OCI-LY1 (cell line): ENCODE measurements around the gene CEP128.

Source experiments
- H2AFZ ChIP-seq: fragments of 200-600 bp; sonication (generic), shearing (Covaris generic); 2 replicates; pipeline ENCODE4 v1.6.0; 2014; ENCODE audit warnings: antibody characterized with exemption, mild to moderate bottlenecking, low read length
- H3F3A ChIP-seq: fragments of 200-600 bp; sonication (generic), shearing (Covaris generic); 2 replicates; pipeline ENCODE4 v1.6.0; 2014; ENCODE audit warnings: mild to moderate bottlenecking, antibody characterized with exemption, low read length, moderate library complexity; ENCODE audit not compliant: insufficient read depth
- H3K27ac ChIP-seq: fragments of 200-600 bp; sonication (generic); 2 replicates; pipeline ENCODE4 v1.5.1; 2014; ENCODE audit warnings: low read length, mixed run types, mild to moderate bottlenecking, low read depth; ENCODE audit not compliant: poor library complexity, severe bottlenecking
- H3K27me3 ChIP-seq: fragments of 200-600 bp; sonication (generic); 2 replicates; pipeline ENCODE4 v1.6.0; 2014; ENCODE audit warnings: antibody characterized with exemption, mild to moderate bottlenecking, low read length, moderate library complexity; ENCODE audit not compliant: insufficient read depth
- H3K36me3 ChIP-seq: fragments of 200-600 bp; sonication (generic); 2 replicates; pipeline ENCODE4 v1.6.1; 2014; ENCODE audit warnings: mild to moderate bottlenecking, antibody characterized with exemption, low read length, moderate library complexity, mixed read lengths; ENCODE audit not compliant: insufficient read depth
- H3K4me1 ChIP-seq: fragments of 200-600 bp; sonication (generic); 2 replicates; pipeline ENCODE4 v1.5.1; 2014; ENCODE audit warnings: mild to moderate bottlenecking, low read length, moderate library complexity; ENCODE audit not compliant: insufficient read depth, severe bottlenecking
- H3K4me2 ChIP-seq: fragments of 200-600 bp; sonication (generic), shearing (Covaris generic); 2 replicates; pipeline ENCODE4 v1.6.1; 2014; ENCODE audit warnings: low read length
- H3K4me3 ChIP-seq: fragments of 200-600 bp; sonication (generic); 2 replicates; pipeline ENCODE4 v1.5.1; 2014; ENCODE audit warnings: low read length, low read depth, mild to moderate bottlenecking, mixed read lengths; ENCODE audit not compliant: poor library complexity, severe bottlenecking
- H3K79me2 ChIP-seq: fragments of 200-600 bp; shearing (Covaris generic); 2 replicates; pipeline ENCODE4 v1.6.1; 2016; ENCODE audit warnings: mixed run types, low read length, mixed read lengths; ENCODE audit not compliant: insufficient read depth
- H3K9ac ChIP-seq: fragments of 200-600 bp; sonication (generic), shearing (Covaris generic); 2 replicates; pipeline ENCODE4 v1.6.1; 2014; ENCODE audit warnings: mild to moderate bottlenecking, low read length, mixed read lengths
- H3K9me2 ChIP-seq: fragments of 200-600 bp; sonication (generic), shearing (Covaris generic); 2 replicates; pipeline ENCODE4 v1.6.1; 2014; ENCODE audit warnings: low read depth, mild to moderate bottlenecking, low read length, mixed read lengths
- H3K9me3 ChIP-seq: fragments of 200-600 bp; shearing (Covaris generic); 2 replicates; pipeline ENCODE4 v1.6.1; 2014; ENCODE audit warnings: low read length, mixed read lengths
- H4K20me1 ChIP-seq: fragments of 200-600 bp; sonication (generic), shearing (Covaris generic); 2 replicates; pipeline ENCODE4 v1.6.0; 2016; ENCODE audit warnings: mild to moderate bottlenecking, low read length; ENCODE audit not compliant: insufficient read depth
- CTCF ChIP-seq: fragments of 200-600 bp; sonication (generic), shearing (Covaris generic); IDR thresholded peaks from 2 replicates; pipeline ENCODE4 v1.5.1; 2017; ENCODE audit warnings: mild to moderate bottlenecking, antibody characterized with exemption, low read length, moderate library complexity, mixed read lengths
- EZH2 ChIP-seq: fragments of 200-600 bp; sonication (generic), shearing (Covaris generic); IDR thresholded peaks from 2 replicates; pipeline ENCODE4 v1.8.0; 2017; ENCODE audit warnings: borderline replicate concordance, mixed run types, mild to moderate bottlenecking, antibody characterized with exemption, low read length, moderate library complexity, mixed read lengths

CEP128 gene

DNA sequence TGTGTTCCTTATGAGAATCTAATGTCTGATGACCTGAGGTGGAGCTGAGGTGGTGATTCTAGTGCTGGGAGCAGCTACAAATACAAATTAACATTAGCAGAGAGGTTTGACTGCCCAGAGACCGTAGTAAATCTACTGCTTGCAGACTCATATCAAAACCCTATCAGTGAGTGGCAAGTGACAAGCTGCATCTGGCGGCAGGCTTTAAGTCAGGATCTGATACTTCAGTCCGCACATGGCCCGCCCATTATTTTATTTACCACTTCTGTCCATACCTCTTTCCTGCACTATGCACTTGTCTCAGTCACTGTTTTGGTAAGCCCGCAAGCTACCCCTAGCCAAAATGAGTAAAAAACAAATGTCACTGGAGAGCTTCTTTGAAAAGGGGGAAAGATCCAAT is 11.4 kb downstream of the CEP128 start:
- H2AFZ ChIP-seq = no peak overlapping the region
- peaks cover 46% of the 10 kb centered on the region for H3K36me3 ChIP-seq
- TF ChIP-seq EZH2 = no peak
- no peak for TF ChIP-seq CTCF
- H3K9me3 ChIP-seq = peaks cover 9% of the 10 kb centered on the region; the same call in 1 of the 2 replicates
- H3K4me3 ChIP-seq = peak overlapping the region; percentile 44
- H3K4me2 ChIP-seq = peak overlapping the region; percentile 76
- H4K20me1 ChIP-seq = no peaks in the 10 kb centered on the region
- H3K4me1 ChIP-seq = peaks cover 67% of the 10 kb centered on the region
- H3K9me2 ChIP-seq = no peaks in the 10 kb centered on the region
- H3F3A ChIP-seq = peaks cover 4% of the 10 kb centered on the region
- H3K79me2 ChIP-seq = peaks cover 32% of the 10 kb centered on the region
- H3K27me3 ChIP-seq = no peaks in the 10 kb centered on the region
- peak overlapping the region; percentile 98 for H3K27ac ChIP-seq
- H3K9ac ChIP-seq = peak overlapping the region; percentile 46

DNA sequence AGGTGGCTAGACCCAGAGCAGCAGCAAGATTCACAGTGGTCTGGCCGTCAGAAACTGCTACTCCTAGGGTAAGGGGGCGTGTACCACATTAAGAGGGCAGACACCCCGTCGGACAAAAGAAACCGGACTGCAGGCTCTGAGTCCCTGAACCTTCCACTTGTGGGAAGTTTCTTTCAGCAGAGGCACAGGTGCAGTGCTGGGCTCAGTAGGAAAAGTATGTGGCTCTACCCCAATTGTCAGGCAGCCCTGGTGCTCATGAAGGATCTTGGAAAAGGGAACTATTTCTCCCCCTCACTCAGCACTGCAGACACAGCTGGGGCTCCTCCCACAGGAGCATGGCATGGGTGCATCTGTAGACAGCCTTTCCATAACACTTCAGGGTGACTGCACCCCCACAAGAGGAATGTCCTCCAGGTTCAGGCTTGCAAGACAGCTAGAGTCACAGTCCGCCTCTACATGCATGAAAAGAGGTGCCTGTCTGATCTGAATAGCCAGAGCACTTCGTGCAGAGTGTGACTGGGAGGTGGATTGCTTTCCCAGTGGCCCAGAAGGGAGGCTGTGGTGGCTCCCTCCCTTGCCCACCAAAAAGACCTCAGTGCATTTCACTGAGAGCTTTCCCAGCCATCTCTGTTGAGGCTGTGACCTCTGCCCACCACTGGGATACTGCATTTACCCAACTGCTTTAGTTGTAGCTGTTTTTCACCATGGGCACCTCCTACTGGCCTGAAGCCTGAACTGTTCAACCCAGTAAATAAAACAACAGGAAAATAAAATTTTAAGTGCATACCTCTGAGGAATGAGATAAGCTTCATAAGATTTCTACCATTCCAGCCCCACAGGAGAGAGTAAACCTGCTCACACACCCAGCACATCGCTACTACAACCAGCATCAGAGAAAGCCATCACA is 14.2 kb downstream of the CEP128 start:
- Histone ChIP-seq H3K36me3 (peaks cover 70% of the 10 kb centered on the region), H3K4me1 (peaks cover 39% of the 10 kb centered on the region), H3K9ac (no peak overlapping the region)

DNA sequence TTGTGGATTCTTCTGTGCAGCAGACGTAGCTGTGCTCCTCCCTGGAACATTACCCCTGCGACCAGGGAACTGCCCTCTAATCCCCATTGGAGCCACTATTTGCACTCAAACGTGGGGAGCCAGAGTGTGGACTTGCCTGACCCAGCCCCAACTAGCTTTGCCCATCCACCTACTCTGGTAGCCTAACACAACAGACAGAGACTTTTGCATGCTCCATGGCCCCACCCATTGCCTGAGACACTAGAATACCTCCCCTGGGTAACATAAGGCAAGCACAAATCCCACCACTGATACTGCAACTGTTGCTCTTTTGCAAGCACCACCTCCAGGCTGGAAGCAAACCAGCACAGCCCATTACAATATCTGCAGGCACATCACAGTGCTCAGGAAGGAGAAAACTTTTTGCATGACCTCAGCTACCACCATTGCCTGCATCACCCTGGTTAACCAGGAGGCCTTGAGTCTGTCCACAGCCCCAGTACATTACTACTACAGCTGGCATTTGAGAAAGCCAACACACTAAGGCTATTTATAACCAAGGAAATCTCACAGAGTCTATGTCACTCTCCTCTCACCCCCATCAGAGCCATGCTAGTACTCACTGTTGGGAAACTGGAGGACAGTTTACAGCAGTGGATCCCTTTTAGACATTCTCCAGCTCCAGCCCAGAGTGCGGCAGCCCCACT is 15.0 kb downstream of the CEP128 start:
- Histone ChIP-seq H3K9ac (no peak overlapping the region), H3K9me2 (no peaks in the 10 kb centered on the region), H3K9me3 (peaks cover 10% of the 10 kb centered on the region; the same call in 1 of the 2 replicates), H3F3A (peaks cover 4% of the 10 kb centered on the region), H2AFZ (no peak overlapping the region), H3K79me2 (peaks cover 26% of the 10 kb centered on the region), H4K20me1 (no peaks in the 10 kb centered on the region), H3K36me3 (peaks cover 66% of the 10 kb centered on the region), H3K4me1 (peaks cover 31% of the 10 kb centered on the region), H3K4me3 (no peak overlapping the region), H3K27ac (no peak overlapping the region), H3K4me2 (no peak overlapping the region), H3K27me3 (no peaks in the 10 kb centered on the region)
- no peak for TF ChIP-seq CTCF

More for the DNA sequence above, 14.2 kb downstream of the CEP128 start:
- Histone ChIP-seq H3F3A (peaks cover 4% of the 10 kb centered on the region), H4K20me1 (no peaks in the 10 kb centered on the region), H3K9me2 (no peaks in the 10 kb centered on the region), H3K9me3 (peaks cover 10% of the 10 kb centered on the region; the same call in 1 of the 2 replicates), H2AFZ (no peak overlapping the region), H3K4me2 (no peak overlapping the region), H3K79me2 (peaks cover 26% of the 10 kb centered on the region), H3K27ac (no peak overlapping the region), H3K4me3 (no peak overlapping the region), H3K27me3 (no peaks in the 10 kb centered on the region)
- TF ChIP-seq CTCF (peak; percentile 40; the same call in 1 of the 2 replicates), EZH2 (no peak)
